Smooth muscle cell (in vitro differentiated cells): ENCODE data around the gene SEMA4F. TPM values are rescaled to one million over a fixed set of nuclear protein-coding genes. Genes with fewer than 3 reads are reported as not detected.

Experiments used
- DNase-seq: peaks from one replicate; lab custom pipeline; 2025; ENCODE audit not compliant: unreplicated experiment; lab: John Stamatoyannopoulos, UW
- H2AFZ ChIP-seq: fragments of 200-600 bp; sonication (generic); 2 replicates; pipeline ENCODE4 v1.6.0; 2016; ENCODE audit warnings: antibody characterized with exemption, low read depth, mild to moderate bottlenecking
- H3F3A ChIP-seq: fragments of 200-600 bp; sonication (generic); 2 replicates; pipeline ENCODE4 v1.6.0; 2017; ENCODE audit warnings: antibody characterized with exemption, low read depth
- H3K27ac ChIP-seq: fragments of 200-600 bp; sonication (generic); 2 replicates; pipeline ENCODE4 v1.5.1; 2016; ENCODE audit warnings: low read depth, mild to moderate bottlenecking
- H3K27me3 ChIP-seq: fragments of 200-600 bp; sonication (generic); 2 replicates; pipeline ENCODE4 v1.6.1; 2016; ENCODE audit warnings: low read depth, mild to moderate bottlenecking
- H3K36me3 ChIP-seq: fragments of 200-600 bp; sonication (generic); 2 replicates; pipeline ENCODE4 v1.5.1; 2016; ENCODE audit warnings: low read depth
- H3K4me1 ChIP-seq: fragments of 200-600 bp; sonication (generic); 2 replicates; pipeline ENCODE4 v1.5.1; 2016; ENCODE audit warnings: low read depth
- H3K4me2 ChIP-seq: fragments of 200-600 bp; sonication (generic); 2 replicates; pipeline ENCODE4 v1.6.0; 2016; ENCODE audit warnings: mild to moderate bottlenecking
- H3K4me3 ChIP-seq: fragments of 200-600 bp; sonication (generic); 2 replicates; pipeline ENCODE4 v1.5.1; 2016; ENCODE audit warnings: mild to moderate bottlenecking
- H3K79me2 ChIP-seq: fragments of 200-600 bp; sonication (generic); 2 replicates; pipeline ENCODE4 v1.6.0; 2016; ENCODE audit warnings: low read depth, mild to moderate bottlenecking
- H3K9ac ChIP-seq: fragments of 200-600 bp; sonication (generic); 2 replicates; pipeline ENCODE4 v1.6.0; 2016; ENCODE audit warnings: low read depth
- H3K9me3 ChIP-seq: fragments of 200-600 bp; sonication (generic); replicated peaks from 2 replicates; pipeline ENCODE4 v1.5.1; 2016; ENCODE audit warnings: low read depth
- H4K20me1 ChIP-seq: fragments of 200-600 bp; sonication (generic); 2 replicates; pipeline ENCODE4 v1.6.0; 2016; ENCODE audit warnings: low read depth
- WGBS: methylation state at CpG from one replicate; pipeline ENCODE4 v1.1.7; 2016; ENCODE audit warnings: low lambda C conversion rate; 5-methylcytosine and 5-hydroxymethylcytosine counted together
- polyA plus RNA-seq: library from polyadenylated mRNA; unstranded; fragments of >200 nt; fragmentation: Nextera tagmentation; extraction: Ambion mirVana; gene quantifications from 2 replicates; pipeline ENCODE4 v1.2.1, GENCODE V29; 2016
- total RNA-seq: library from RNA; depleted of rRNA; stranded (reverse); fragments of >200 nt; gene quantifications from 2 replicates; pipeline ENCODE4 v1.2.3, GENCODE V29; 2014
- TF ChIP-seq, protein P1 (sequence below): fragments of 200-600 bp; sonication (generic); IDR thresholded peaks from 2 replicates; pipeline ENCODE4 v1.5.1; 2017; ENCODE audit warnings: borderline replicate concordance, mild to moderate bottlenecking, antibody characterized with exemption; ENCODE audit not compliant: insufficient read depth, poor library complexity, severe bottlenecking

SEMA4F gene
- total and polyA plus RNA-seq, 2 experiments from 2014 or later: 8.5 to 16.7 TPM

DNA sequence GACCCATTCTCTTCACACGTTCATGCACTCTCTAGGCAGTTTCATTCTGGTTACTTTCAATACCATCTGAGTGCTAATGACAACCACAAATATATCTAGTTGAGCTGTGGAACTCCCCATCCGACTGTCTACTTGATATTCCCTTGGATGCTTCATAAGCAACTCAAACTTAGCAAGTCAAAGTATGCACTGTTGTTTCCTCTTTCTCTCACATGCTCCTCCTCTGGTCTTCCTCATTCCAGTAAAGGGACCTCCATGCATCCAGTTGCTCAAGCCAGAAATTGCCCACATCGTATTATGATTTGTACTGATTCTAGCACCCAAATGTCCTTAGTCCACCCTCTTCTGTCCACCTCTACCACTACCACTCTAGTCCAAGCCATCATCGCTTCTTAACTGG, 22.3 kb downstream of the SEMA4F start:
- Histone ChIP-seq H2AFZ (no peak overlapping the region), H3K79me2 (no peaks in the 10 kb centered on the region), H3F3A (no peaks in the 10 kb centered on the region), H3K4me1 (no peaks in the 10 kb centered on the region), H3K4me3 (no peak overlapping the region), H3K4me2 (no peak overlapping the region), H3K27me3 (no peaks in the 10 kb centered on the region), H3K9ac (no peak overlapping the region), H4K20me1 (no peaks in the 10 kb centered on the region), H3K27ac (no peak overlapping the region), H3K9me3 (no peaks in the 10 kb centered on the region), H3K36me3 (no peaks in the 10 kb centered on the region)
- TF ChIP-seq, protein P1, sequence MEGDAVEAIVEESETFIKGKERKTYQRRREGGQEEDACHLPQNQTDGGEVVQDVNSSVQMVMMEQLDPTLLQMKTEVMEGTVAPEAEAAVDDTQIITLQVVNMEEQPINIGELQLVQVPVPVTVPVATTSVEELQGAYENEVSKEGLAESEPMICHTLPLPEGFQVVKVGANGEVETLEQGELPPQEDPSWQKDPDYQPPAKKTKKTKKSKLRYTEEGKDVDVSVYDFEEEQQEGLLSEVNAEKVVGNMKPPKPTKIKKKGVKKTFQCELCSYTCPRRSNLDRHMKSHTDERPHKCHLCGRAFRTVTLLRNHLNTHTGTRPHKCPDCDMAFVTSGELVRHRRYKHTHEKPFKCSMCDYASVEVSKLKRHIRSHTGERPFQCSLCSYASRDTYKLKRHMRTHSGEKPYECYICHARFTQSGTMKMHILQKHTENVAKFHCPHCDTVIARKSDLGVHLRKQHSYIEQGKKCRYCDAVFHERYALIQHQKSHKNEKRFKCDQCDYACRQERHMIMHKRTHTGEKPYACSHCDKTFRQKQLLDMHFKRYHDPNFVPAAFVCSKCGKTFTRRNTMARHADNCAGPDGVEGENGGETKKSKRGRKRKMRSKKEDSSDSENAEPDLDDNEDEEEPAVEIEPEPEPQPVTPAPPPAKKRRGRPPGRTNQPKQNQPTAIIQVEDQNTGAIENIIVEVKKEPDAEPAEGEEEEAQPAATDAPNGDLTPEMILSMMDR: no peak
- DNase-seq: no peak
- 91% methylated on average over 4 of the region's 4 CpGs for WGBS

DNA sequence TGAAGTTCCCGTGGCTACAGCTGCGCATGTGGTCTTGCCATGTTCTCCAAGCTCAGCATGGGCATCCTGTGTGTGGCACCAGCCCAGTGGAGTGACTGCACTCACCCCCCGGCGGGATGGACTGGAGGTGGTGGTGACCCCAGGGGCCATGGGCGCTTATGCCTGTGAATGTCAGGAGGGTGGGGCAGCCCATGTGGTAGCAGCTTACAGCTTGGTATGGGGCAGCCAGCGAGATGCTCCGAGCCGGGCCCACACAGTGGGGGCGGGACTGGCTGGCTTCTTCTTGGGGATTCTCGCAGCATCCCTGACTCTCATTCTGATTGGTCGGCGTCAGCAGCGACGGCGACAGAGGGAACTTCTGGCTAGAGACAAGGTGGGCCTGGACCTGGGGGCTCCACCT, 25.6 kb downstream of the SEMA4F start:
- 94% methylated on average over 15 of the region's 15 CpGs for WGBS
- Histone ChIP-seq H3K36me3 (no peaks in the 10 kb centered on the region), H3K4me3 (no peak overlapping the region), H3F3A (no peaks in the 10 kb centered on the region), H4K20me1 (no peaks in the 10 kb centered on the region), H3K9ac (no peak overlapping the region), H3K27ac (no peak overlapping the region), H3K79me2 (no peaks in the 10 kb centered on the region), H3K9me3 (no peaks in the 10 kb centered on the region), H3K4me2 (no peak overlapping the region), H3K4me1 (no peaks in the 10 kb centered on the region), H3K27me3 (no peaks in the 10 kb centered on the region), H2AFZ (no peak overlapping the region)
- no peak for DNase-seq
- TF ChIP-seq, protein P1: no peak

DNA sequence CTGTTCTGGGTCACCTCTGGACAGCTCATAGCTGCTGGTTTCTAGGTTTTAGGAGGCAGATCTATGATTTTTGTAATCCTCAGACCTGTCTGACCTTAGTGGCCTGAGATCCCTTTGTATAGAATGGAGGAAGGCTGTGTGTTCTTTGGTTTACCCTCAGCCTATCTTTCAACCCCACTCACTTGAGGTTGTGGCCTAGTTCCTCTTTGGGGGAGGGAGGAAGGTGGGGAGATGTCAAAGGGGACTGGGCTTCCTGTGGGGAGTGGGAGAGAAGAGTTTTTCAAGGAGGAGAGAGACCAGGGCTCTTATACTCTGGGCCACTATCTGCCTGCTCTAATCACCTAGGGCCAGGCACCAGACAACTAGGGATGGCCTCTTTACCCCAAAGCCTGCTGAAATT, 28.5 kb downstream of the SEMA4F start:
- Histone ChIP-seq H3K9ac (no peak overlapping the region), H3K27ac (no peak overlapping the region), H3K4me2 (no peak overlapping the region), H3K4me1 (no peaks in the 10 kb centered on the region), H2AFZ (no peak overlapping the region), H3F3A (no peaks in the 10 kb centered on the region), H4K20me1 (no peaks in the 10 kb centered on the region), H3K4me3 (no peak overlapping the region), H3K79me2 (no peaks in the 10 kb centered on the region), H3K9me3 (no peaks in the 10 kb centered on the region), H3K27me3 (no peaks in the 10 kb centered on the region), H3K36me3 (no peaks in the 10 kb centered on the region)
- no peak for DNase-seq
- TF ChIP-seq, protein P1: no peak

DNA sequence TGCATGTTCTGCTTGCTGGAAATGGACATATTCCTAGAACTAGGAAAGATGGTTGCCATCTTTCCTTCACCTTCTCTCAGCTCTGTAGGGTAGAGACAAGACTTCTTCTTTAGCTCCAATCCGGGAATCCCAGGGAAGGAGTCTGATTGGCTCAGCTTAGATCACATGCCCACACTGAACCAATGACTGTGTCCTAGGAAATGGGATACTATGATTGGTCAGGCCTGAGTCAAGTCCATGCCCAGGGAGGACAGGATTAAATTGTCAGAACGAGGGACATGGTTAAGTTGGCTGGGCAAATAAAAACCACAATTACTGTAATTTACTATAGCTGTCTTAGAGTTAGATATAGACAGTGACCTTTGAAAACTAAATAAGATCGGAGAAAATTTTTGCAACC, 31.4 kb downstream of the SEMA4F start:
- no peaks in the 10 kb centered on the region for H4K20me1 ChIP-seq
- no peaks in the 10 kb centered on the region for H3K4me1 ChIP-seq
- WGBS: 92% methylated on average over 3 of the region's 3 CpGs
- no peaks in the 10 kb centered on the region for H3F3A ChIP-seq
- H3K27ac ChIP-seq: no peak overlapping the region
- H3K9ac ChIP-seq: no peak overlapping the region
- no peak overlapping the region for H3K4me2 ChIP-seq
- no peaks in the 10 kb centered on the region for H3K9me3 ChIP-seq
- DNase-seq: no peak
- TF ChIP-seq, protein P1: no peak
- H3K79me2 ChIP-seq: no peaks in the 10 kb centered on the region
- H3K36me3 ChIP-seq: no peaks in the 10 kb centered on the region
- peaks cover 8% of the 10 kb centered on the region for H3K27me3 ChIP-seq
- H3K4me3 ChIP-seq: no peak overlapping the region
- H2AFZ ChIP-seq: no peak overlapping the region
